ENCODE measurements around the gene SCUBE1.

Gene SCUBE1

DNA sequence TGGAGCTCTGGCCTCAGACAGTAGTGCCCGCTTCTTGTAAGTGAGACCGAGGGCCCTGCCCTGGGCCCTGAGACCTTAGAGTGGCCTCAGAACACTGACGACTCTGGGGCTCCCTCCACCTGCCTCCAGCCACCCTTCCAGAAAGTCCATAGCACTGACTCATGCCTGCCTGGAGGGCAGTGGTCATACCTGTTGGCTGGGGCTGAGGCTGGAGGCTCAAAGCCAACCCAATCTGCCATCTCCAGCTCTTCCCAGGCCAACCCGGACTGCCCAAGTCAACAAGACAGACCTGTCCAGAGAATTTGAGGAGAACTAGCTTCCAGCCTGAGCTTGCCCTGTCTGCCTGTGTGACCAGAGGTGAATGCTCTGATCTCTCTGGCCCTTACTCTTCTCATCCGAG is 89.3 kb downstream of the SCUBE1 start:
- in situ Hi-C loops (cut with HindIII; ENCODE audit: low sequenced_read_pairs), result no loop called here
- H3K4me3 ChIP-seq (ENCODE audit: low read depth, low read length), result no peak overlapping the region
- DNase-seq (ENCODE audit: low read depth, low spot score), result no peak
- TF ChIP-seq, protein P1, sequence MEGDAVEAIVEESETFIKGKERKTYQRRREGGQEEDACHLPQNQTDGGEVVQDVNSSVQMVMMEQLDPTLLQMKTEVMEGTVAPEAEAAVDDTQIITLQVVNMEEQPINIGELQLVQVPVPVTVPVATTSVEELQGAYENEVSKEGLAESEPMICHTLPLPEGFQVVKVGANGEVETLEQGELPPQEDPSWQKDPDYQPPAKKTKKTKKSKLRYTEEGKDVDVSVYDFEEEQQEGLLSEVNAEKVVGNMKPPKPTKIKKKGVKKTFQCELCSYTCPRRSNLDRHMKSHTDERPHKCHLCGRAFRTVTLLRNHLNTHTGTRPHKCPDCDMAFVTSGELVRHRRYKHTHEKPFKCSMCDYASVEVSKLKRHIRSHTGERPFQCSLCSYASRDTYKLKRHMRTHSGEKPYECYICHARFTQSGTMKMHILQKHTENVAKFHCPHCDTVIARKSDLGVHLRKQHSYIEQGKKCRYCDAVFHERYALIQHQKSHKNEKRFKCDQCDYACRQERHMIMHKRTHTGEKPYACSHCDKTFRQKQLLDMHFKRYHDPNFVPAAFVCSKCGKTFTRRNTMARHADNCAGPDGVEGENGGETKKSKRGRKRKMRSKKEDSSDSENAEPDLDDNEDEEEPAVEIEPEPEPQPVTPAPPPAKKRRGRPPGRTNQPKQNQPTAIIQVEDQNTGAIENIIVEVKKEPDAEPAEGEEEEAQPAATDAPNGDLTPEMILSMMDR (IDR thresholded peaks at IDR 0.05; ENCODE audit: low read depth, low read length), result no peak

DNA sequence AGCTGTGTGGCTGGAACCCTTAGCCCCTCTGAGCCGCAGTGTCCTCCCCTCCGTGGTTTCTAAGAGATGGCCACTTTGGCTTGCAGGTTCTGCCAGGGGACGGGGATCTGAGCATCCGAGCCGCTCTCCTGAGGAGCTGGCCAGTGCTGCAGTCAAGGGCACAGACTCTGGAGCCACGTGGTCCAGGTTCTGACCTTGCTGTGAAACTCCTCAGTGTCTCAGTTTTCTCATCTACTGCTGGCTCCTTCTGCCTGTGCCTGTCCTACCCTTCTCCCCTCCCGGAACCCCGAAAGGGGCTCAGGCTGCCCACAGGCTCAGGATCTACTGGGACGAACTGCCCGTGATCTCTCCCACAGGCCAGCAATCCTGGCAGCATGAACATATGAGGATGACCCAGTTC is 90.9 kb downstream of the SCUBE1 start:
- DNase-seq (ENCODE audit: low read depth, low spot score), result no peak
- H3K4me3 ChIP-seq (ENCODE audit: low read depth, low read length), result no peak overlapping the region
- in situ Hi-C loops (cut with HindIII; ENCODE audit: low sequenced_read_pairs), result no loop called here
- TF ChIP-seq, protein P1 (IDR thresholded peaks at IDR 0.05; ENCODE audit: low read depth, low read length), result no peak

DNA sequence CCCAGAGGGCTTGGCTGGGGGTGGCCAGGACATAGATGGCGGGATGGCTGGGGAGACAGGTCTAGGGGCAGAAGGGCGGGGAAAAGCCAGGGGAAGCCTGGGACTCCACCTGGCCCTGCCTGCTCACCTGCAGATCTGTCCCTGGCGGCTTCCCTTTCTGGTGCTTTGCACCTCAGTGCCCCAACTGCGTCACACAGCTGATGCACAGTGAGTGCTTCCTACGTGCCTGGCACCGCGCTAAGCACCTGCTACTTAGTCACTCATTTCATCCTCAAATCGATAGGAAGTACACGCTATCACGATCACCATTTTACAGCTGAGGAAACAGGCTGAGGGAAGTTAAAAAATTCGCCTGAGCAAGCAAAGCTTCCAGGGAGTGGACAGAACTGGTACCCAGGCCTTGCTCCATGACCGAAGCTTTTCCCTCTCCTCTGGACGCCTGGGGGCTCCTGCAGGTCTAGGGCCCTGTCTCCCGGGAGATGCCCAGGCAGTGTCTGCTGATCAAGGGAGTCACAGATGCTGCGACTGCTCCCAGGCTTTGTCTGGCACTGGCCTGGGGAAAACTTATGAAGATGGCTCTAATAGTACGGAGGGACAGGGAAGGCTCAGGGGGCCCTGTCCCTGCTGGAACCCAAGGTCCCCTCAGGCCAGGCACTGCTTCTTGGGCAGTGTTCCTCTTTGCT is 93.2 kb downstream of the SCUBE1 start:
- DNase-seq (ENCODE audit: low read depth, low spot score), result no peak
- in situ Hi-C loops (cut with HindIII; ENCODE audit: low sequenced_read_pairs), result no loop called here
- TF ChIP-seq, protein P1 (IDR thresholded peaks at IDR 0.05; ENCODE audit: low read depth, low read length), result no peak
- no peak overlapping the region for H3K4me3 ChIP-seq (ENCODE audit: low read depth, low read length)

DNA sequence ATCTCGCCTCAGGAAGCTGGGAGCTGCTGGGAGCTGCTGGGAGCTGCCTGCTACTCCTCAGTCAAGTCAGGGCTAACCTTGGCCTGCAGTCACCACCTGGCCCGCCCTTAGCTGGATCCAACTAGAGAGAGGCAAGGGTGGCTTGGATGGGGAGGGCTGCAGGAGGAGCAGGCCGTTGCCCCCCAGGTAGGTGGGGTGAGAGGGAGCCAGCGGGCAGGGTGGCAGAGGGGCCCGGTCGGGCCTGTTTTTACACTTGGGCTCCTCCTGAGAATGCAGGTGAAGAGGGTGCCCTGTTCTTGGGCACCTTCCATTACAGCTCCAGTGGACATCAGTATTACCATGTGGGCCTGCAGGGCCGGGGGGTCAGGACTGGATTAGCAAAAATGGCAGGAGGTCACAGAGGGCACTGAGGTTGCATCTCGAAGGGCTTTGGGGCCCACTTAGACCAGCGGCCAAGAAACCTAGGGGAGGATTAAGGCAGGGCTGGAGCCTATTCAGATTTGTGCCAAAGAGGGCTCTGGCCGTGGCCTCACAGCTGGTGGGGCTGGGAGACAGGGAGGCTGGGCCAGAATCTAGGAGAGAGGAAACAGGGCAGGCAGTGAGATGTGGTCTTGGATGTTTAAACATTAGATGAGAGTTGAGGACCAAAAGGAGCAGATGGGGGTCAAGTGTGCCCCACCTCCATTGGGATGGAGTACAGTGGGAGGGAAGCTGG is 95.5 kb downstream of the SCUBE1 start:
- no peak overlapping the region for H3K4me3 ChIP-seq (ENCODE audit: low read depth, low read length)
- TF ChIP-seq, protein P1 (IDR thresholded peaks at IDR 0.05; ENCODE audit: low read depth, low read length), result no peak
- DNase-seq (ENCODE audit: low read depth, low spot score), result no peak
- in situ Hi-C loops (cut with HindIII; ENCODE audit: low sequenced_read_pairs), result no loop called here

DNA sequence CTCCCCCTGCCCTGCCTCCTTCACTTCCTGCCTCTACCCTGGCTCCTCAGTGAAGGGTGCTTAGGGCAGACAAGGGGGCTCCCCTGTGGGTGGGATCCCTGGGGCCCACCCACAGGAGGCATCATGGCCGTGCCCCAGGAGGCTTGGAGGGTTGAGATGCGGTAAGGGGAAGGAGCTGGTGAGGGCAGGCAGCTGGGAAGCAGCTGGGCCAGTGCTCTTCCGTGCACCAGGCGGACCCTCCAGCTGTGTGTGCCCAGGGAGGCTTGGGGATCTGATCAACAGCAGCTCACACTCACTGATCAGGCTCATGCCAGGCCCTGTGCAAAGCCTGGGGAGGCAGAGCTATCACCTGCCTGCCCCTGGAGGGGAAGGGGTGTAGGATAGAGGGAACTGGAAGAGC is 97.0 kb downstream of the SCUBE1 start:
- TF ChIP-seq, protein P1 (IDR thresholded peaks at IDR 0.05; ENCODE audit: low read depth, low read length), result no peak
- in situ Hi-C loops (cut with HindIII; ENCODE audit: low sequenced_read_pairs), result no loop called here
- no peak overlapping the region for H3K4me3 ChIP-seq (ENCODE audit: low read depth, low read length)
- DNase-seq (ENCODE audit: low read depth, low spot score), result no peak

DNA sequence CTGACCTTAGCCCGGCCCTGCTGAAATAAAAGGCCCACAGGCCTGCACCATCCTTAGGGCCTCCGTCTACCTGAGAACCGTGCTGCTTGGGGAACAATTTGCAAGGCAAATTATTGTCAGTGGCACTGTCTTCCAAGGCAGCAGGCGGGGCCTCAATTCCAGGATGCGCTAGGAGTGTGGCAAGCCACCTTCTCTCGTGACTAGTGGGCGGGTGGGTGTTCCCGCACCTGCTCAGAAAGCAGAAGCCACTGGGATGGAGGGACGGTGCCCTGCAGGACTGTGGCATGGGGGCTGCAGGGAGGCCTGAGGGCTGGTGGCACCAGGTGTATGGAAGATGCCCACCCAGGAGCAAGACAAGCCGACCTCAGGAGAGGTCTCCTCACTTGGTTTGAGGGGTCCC is 97.5 kb downstream of the SCUBE1 start:
- in situ Hi-C loops (cut with HindIII; ENCODE audit: low sequenced_read_pairs), result no loop called here
- H3K4me3 ChIP-seq (ENCODE audit: low read depth, low read length), result no peak overlapping the region
- TF ChIP-seq, protein P1 (IDR thresholded peaks at IDR 0.05; ENCODE audit: low read depth, low read length), result no peak
- no peak for DNase-seq (ENCODE audit: low read depth, low spot score)
